Tibial nerve (tissue), 4 donors: ENCODE data around the gene FAU. TPM values are rescaled to one million over a fixed set of nuclear protein-coding genes. Genes with fewer than 3 reads are reported as not detected.

Experiments used
- DNase-seq, 2 donors: peaks; one replicate each; pipeline ENCODE4 v3.0.0-alpha.2; 2019; ENCODE audit warnings: low spot score in 2 of 2
- H3K27ac ChIP-seq, 4 donors: fragments of 200-600 bp; sonication (generic) in 3 of 4; one replicate each; pipeline ENCODE4 v1.5.1; 2017 to 2019; ENCODE audit warnings: mild to moderate bottlenecking in 1 of 4
- H3K27me3 ChIP-seq, 2 donors: fragments of 200-600 bp; sonication (generic) in 1 of 2; one replicate each; pipeline versions ENCODE4 v1.5.1 to v1.6.0; 2017 to 2019
- H3K36me3 ChIP-seq, 3 donors: fragments of 200-600 bp; sonication (generic); one replicate each; pipeline ENCODE4 v1.5.1; 2018 to 2019
- H3K4me1 ChIP-seq, 4 donors: fragments of 200-600 bp; sonication (generic) in 3 of 4; one replicate each; pipeline ENCODE4 v1.5.1; 2017 to 2019
- H3K4me3 ChIP-seq, 4 donors: fragments of 200-600 bp; sonication (generic) in 3 of 4; one replicate each; pipeline ENCODE4 v1.5.1; 2017 to 2019; ENCODE audit warnings: mild to moderate bottlenecking in 1 of 4, moderate library complexity in 1 of 4
- H3K9me3 ChIP-seq, 4 donors: fragments of 200-600 bp; sonication (generic) in 3 of 4; one replicate each; pipeline ENCODE4 v1.5.1; 2017 to 2019
- CTCF ChIP-seq, 5 experiments: fragments of 200-600 bp in 3 of 5; fragments of 450-650 bp in 2 of 5; sonication (generic) in 3 of 5; IDR thresholded peaks; one replicate each; pipeline ENCODE4 v1.5.1; 2016 to 2019; ENCODE audit warnings: antibody characterized with exemption in 5 of 5, mild to moderate bottlenecking in 3 of 5, moderate library complexity in 2 of 5
- EP300 ChIP-seq, 2 donors: sonication (generic); formaldehyde crosslinking; IDR thresholded peaks; one replicate each; pipeline ENCODE4 v1.6.1; 2017; ENCODE audit warnings: antibody characterized with exemption in 2 of 2, mild to moderate bottlenecking in 1 of 2
- POLR2A ChIP-seq, 2 donors: fragments of 450-650 bp; IDR thresholded peaks; one replicate each; pipeline ENCODE4 v1.6.1; 2017; ENCODE audit warnings: antibody characterized with exemption in 2 of 2, mild to moderate bottlenecking in 2 of 2, moderate library complexity in 2 of 2
- WGBS, 2 donors: methylation state at CpG; one replicate each; pipeline ENCODE4 v1.1.5; 2018; 5-methylcytosine and 5-hydroxymethylcytosine counted together
- total RNA-seq, 4 donors: library from RNA; depleted of rRNA; stranded (reverse); fragments of >200 nt; gene quantifications; one replicate each; pipeline ENCODE4 v1.1.0, GENCODE V29; 2016

Gene FAU
- total RNA-seq, 4 donors from 2014 or later, result 1,078 to 1,548 (median 1,229) TPM

GRCh38 chr11:65136515-65137096 lies 14.7 kb upstream of the FAU start:
- 80 to 89% methylated on average over 15 of the region's 15 CpGs for WGBS, 2 donors
- no peak for DNase-seq
- H3K4me1 ChIP-seq, result peaks cover 0 to 35% (median 20%) of the 10 kb centered on the region in 4 donors
- H3K4me3 ChIP-seq, result no peak overlapping the region
- peaks cover 0 to 14% (median 5%) of the 10 kb centered on the region in 3 donors for H3K36me3 ChIP-seq
- no peak overlapping the region for H3K27ac ChIP-seq
- no peaks in the 10 kb centered on the region for H3K27me3 ChIP-seq
- no peaks in the 10 kb centered on the region for H3K9me3 ChIP-seq
- TF ChIP-seq CTCF (IDR thresholded peaks at IDR 0.05), result no peak
- no peak for TF ChIP-seq EP300 (IDR thresholded peaks at IDR 0.05)
- TF ChIP-seq POLR2A (IDR thresholded peaks at IDR 0.05), result no peak

GRCh38 chr11:65135633-65136145 lies 13.8 kb upstream of the FAU start:
- H3K4me3 ChIP-seq, result peak overlapping the region; percentile 69 to 94 (median 89)
- H3K27me3 ChIP-seq, result no peaks in the 10 kb centered on the region
- TF ChIP-seq EP300 (IDR thresholded peaks at IDR 0.05) (no peak), CTCF (IDR thresholded peaks at IDR 0.05) (no peak), POLR2A (IDR thresholded peaks at IDR 0.05) (no peak)
- peaks cover 0 to 41% (median 20%) of the 10 kb centered on the region in 4 donors for H3K4me1 ChIP-seq
- 59 to 60% methylated on average over 11 of the region's 11 CpGs for WGBS, 2 donors
- H3K36me3 ChIP-seq, result peaks cover 0 to 24% (median 12%) of the 10 kb centered on the region in 3 donors
- peak overlapping the region; percentile 95 to 99 (median 96) for H3K27ac ChIP-seq
- no peaks in the 10 kb centered on the region for H3K9me3 ChIP-seq
- no peak for DNase-seq

GRCh38 chr11:65134952-65135632 lies 13.2 kb upstream of the FAU start:
- WGBS, 2 donors, result 2% methylated on average over 24 of the region's 24 CpGs
- peaks cover 0 to 41% (median 20%) of the 10 kb centered on the region in 4 donors for H3K4me1 ChIP-seq
- DNase-seq, result peak; percentile 77 to 89
- H3K36me3 ChIP-seq, result peaks cover 0 to 30% (median 18%) of the 10 kb centered on the region in 3 donors
- no peaks in the 10 kb centered on the region for H3K27me3 ChIP-seq
- peak overlapping the region; percentile 95 to 99 (median 96) for H3K27ac ChIP-seq
- TF ChIP-seq POLR2A (IDR thresholded peaks at IDR 0.05) (no peak), EP300 (IDR thresholded peaks at IDR 0.05) (no peak), CTCF (IDR thresholded peaks at IDR 0.05) (no peak)
- no peaks in the 10 kb centered on the region for H3K9me3 ChIP-seq
- peak overlapping the region; percentile 69 to 94 (median 89) for H3K4me3 ChIP-seq

- no peaks in the 10 kb centered on the region for H3K9me3 ChIP-seq
- TF ChIP-seq EP300 (IDR thresholded peaks at IDR 0.05) (peak; percentile 81 to 99), CTCF (IDR thresholded peaks at IDR 0.05) (peak in 2 of 5 experiments; percentile 39 to 58), POLR2A (IDR thresholded peaks at IDR 0.05) (peak; percentile 94)
- peaks cover 0 to 37% (median 25%) of the 10 kb centered on the region in 3 donors for H3K36me3 ChIP-seq
- peak within 1 kb of the TSS; percentile 69 to 94 (median 89) for H3K4me3 ChIP-seq
- H3K4me1 ChIP-seq, result peaks cover 0 to 41% (median 20%) of the 10 kb centered on the region in 4 donors
- 1 to 2% methylated on average over 44 to 45 of the region's 60 CpGs for WGBS, 2 donors
- no peaks in the 10 kb centered on the region for H3K27me3 ChIP-seq
- peak; percentile 83 to 89 for DNase-seq
- peak within 1 kb of the TSS; percentile 95 to 99 (median 96) for H3K27ac ChIP-seq
Measured at GRCh38 chr11:65134240-65134951, 12.5 kb upstream of the FAU start, which contains the start of gene SYVN1. TSS of gene SYVN1 (minus strand) at chr11:65134519. CDS start at chr11:65133601, 918 bp downstream.
